Central memory CD4-positive, alpha-beta T cell (primary cell): ENCODE data around the gene PRKCSH.
A peak's percentile ranks its signal among the peaks of the same experiment; 100 is the strongest.
"Not testable (repeated sequence)": the region's sequence is repeated elsewhere in the genome, so short reads cannot be mapped to it uniquely, and the experiment has no call there.

Source experiments
- DNase-seq: peaks from one replicate; pipeline ENCODE4 v3.0.0; 2022
- total RNA-seq, 3 experiments: gene quantifications; one replicate each; lab custom pipeline; 2026; lab: John Stamatoyannopoulos, UW

The PRKCSH gene, protein sequence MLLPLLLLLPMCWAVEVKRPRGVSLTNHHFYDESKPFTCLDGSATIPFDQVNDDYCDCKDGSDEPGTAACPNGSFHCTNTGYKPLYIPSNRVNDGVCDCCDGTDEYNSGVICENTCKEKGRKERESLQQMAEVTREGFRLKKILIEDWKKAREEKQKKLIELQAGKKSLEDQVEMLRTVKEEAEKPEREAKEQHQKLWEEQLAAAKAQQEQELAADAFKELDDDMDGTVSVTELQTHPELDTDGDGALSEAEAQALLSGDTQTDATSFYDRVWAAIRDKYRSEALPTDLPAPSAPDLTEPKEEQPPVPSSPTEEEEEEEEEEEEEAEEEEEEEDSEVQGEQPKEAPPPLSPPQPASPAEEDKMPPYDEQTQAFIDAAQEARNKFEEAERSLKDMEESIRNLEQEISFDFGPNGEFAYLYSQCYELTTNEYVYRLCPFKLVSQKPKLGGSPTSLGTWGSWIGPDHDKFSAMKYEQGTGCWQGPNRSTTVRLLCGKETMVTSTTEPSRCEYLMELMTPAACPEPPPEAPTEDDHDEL
- total RNA-seq: 128 to 182 (median 145) reads per million in 3 experiments

GRCh38 chr19:11435057-11435832 lies at the start of gene PRKCSH, which contains the start of gene ODAD3:
TSS of gene PRKCSH (plus strand) at chr19:11435635. CDS start at chr19:11436118, 483 bp downstream.
TSS of gene ODAD3 (minus strand) at chr19:11435121. CDS start at chr19:11435016, 105 bp downstream.
- peak; percentile 98 for DNase-seq

- no peak for DNase-seq
Observed at GRCh38 chr19:11387162-11388034, 48.0 kb upstream of the PRKCSH start.

- DNase-seq: no peak
Observed at GRCh38 chr19:11390359-11390758, 45.1 kb upstream of the PRKCSH start.

GRCh38 chr19:11390933-11391680 lies 44.3 kb upstream of the PRKCSH start:
- no peak for DNase-seq

DNA sequence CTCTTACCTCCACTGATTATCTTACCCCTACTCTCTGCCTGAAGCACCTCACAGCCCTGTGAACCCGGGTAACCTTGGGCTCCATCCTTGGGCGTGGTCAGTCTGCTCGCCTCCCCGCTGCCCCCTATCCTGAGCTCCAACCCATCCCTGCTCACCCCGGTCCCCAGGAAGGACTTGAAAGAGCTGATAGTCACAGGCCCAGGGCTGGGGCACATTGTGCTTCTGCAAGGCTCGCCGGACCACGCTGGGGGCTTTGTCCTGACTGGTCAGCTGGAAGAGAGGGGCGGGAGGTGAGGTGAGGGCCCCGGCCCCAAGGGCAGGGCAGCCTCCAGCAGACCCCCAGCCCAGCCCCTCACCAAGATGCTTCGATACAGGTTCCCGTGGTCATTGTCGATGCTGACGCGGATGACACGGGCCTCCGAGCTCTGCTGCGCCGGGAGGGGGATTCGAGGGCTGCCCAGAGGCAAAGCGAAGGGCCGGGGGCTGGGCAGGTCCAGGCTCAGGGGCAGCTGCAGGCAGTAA lies 38.3 kb upstream of the PRKCSH start:
- no peak for DNase-seq

DNA sequence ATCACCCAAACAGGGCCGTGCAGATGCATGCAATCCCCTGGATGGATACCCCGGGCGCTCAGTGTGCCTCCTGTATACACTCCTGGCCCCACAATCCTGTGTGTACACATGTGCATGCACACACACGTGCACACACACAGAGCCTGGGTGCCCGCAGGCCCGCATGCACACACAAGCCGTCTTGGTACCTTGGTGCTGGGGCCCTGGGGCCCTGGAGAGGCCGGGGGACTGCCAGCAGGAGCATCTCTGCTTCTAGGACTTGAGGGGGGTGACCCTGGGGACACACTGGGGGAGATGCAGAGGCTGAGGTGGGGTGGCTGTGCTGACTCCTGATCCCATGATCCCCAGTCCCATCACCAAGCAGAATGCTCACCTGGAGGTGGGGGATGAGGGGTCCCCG lies 35.8 kb upstream of the PRKCSH start:
- no peak for DNase-seq

DNA sequence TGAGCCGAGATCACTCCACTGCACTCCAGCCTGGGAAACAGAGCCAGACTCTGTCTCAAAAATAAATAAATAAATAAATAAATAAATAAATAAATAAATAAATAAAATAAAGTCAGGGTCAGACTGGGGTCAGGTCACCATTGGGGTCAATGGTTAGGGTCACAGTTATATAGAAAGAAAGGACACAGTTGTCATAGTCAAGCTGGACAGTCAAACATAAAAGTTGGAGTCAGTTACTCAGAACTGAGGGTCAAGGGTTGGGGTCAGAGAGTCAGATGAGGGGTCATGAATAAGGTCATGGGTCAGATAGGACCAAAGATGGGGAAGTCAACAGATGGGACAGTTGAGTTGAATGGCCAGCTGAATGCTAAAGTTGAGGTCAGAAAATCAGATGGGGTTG lies 34.6 kb upstream of the PRKCSH start:
- no peak for DNase-seq

DNA sequence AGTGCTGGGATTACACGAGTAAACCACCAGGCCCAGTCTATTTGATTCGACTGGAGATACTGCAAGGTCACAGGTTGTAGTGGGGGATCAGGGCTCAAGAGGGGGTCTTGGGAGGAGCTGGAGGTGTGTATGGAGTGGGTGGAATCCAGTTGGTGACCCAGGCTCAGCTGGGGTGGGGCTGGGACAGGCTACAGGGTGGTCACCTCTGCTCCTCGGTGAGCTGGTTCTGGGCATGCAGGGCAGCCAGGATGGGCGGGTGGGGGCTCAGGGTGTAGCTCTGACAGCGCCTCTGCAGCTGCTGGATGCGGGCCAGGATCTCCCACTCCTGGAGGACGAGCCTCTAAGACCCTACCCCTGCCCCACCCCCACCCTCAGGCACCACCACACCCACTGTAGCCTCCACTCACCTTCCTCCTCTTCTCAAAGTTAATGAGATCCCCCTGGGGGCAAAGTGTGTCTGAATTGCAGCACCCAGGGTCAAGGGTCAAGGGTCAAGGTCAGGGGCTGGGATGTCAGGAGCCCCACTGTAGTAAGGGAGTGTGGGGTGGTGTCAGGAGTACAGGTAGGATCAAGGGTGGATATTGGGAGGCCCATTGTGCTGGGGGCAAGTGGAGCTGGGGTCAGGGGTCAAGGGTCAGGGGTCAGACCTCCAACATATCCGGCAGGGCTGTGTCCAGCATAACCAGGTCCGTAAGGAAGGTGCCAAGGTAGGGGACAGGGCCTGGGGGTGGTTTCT lies 33.5 kb upstream of the PRKCSH start:
- DNase-seq: no peak

GRCh38 chr19:11404588-11405222 lies 30.7 kb upstream of the PRKCSH start:
- DNase-seq: no peak

GRCh38 chr19:11405846-11406643 lies 29.4 kb upstream of the PRKCSH start:
- DNase-seq: no peak

DNA sequence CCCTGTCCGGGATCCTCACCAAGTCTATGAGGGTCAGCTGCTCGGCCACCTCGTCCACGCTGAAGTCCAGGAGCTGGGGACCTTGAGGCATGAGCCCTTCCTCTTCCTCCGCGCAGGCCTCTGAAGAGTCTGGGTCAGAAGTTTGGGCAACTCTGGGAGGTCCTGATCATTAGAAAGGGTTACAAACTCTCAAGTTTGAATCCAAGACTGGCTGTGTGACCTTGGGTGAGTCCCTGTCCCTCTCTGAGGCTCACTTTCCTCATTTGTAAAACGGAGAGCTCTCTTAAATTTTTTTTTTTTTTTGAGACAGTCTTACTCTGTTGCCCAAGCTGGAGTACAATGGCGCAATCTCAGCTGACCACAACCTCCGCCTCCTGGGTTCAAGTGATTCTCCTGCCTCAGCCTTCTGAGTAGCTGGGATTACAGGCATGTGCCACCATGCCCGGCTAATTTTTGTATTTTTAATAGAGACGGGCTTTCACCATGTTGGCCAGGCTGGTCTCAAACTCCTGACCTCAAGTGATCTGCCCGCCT lies 28.7 kb upstream of the PRKCSH start:
- DNase-seq: not testable (repeated sequence)

DNA sequence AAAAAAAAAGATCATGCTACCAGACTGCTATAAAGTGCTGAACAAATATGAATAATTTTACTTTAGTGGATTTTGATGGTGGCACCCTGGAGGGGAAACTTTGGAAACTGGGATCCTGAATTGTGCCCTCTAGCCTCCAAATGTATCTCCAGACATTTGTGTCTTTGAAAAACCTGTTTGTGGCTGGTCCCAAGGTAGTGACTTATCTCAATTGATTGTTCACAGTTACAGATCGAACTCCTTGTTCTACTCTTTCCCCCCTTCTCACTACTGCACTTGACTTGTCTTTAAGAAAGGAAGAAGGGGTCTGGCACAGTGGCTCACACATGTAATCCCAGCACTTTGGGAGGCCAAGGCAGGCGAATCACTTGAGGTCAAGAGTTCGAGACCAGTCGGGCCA lies 26.8 kb upstream of the PRKCSH start:
- no peak for DNase-seq

DNA sequence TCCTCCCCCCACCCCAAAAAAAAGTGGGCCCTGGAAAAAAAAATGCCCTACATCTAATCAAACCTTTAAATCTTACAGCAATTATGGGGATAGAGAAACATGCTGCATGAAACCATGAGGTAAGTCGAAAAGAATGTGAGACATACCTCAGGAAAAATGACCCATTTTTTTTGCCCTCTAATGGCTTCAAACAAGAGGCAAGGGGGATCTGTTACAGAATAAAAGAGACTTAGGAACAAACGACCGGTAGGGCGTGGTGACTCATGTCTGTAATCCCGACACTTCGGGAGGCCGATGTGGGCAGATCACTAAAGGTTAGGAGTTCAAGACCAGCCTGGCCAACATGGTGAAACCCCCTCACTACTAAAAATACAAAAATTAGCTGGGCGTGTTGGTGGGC lies 24.8 kb upstream of the PRKCSH start:
- no peak for DNase-seq

DNA sequence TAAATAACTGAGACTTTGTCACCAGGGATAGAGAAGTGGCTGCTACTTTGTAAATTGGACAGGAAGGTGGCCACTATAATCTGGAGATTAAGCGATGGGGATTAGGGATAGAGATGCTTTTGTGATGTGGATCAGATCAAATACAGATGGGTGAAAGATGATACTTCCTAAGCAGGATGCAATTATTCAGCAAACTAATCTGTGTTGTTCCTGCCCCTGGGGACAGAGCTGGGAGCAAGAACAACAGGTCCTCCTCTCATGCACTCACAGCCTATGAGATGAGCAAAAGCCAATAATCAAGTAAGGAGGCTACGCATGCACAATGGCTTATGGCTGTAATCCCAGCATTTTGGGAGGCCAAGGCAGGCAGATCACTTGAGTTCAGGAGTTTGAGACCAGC lies 20.9 kb upstream of the PRKCSH start:
- DNase-seq: no peak

- DNase-seq: no peak
Observed at GRCh38 chr19:11416346-11417052, 18.9 kb upstream of the PRKCSH start.

- DNase-seq: no peak
Observed at GRCh38 chr19:11418094-11418548, 17.3 kb upstream of the PRKCSH start.

DNA sequence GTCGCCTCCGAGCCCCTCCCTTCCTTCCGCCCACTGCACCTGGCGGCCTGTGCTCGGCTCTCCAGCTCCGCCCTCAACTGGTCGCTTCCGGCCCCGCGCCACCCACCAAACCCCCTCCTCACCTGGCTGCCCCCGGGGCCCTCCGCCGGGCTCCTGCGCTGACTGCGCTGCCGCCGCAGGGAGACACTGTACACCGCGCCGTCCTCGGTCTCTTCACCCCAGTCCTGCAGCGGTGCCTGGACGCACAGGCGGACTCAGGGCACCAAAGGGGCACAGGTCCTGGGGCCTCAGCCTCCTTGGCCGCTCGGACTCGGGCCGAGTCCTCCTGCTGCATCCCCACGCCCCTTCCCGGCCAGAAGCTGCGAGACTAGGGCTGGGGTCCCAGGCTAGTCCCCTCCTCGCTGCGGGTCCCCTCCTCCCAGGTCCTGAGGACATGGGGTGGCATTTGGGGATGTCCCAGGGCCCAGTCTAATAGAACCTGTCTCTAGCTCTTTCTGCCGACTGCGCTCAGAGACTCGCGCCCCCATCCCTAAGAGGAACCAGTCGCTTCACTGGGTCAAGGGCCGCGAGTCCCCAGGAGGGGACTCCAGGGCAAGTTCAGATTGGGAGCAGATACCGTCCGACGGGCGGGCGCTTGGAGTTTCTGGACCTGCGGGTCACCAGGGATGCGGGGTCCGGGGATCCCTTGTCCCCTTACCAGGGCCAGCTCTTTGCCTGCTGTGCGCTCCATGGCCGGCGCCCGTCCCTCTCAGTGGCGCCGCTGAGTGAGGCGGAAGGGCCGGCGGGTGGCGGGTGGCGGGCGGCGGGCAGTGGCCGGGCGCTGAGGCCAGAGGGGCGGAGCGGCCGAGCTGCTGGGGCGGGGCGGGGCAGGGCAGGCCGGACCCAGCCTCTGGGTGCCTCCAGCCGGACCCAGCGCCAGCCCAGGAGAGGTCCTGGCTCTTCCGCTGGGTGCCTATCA lies 16.6 kb upstream of the PRKCSH start, which contains the start of gene RGL3:
RGL3 (minus strand) TSS at position 766 of the 958 bp plus-strand sequence; CDS start at position 730, 36 bp downstream.
- no peak for DNase-seq
